ENCODE data around the gene ASPHD1. TPM values are rescaled to one million over a fixed set of nuclear protein-coding genes. Genes with fewer than 3 reads are reported as not detected.

ASPHD1 gene
- total and polyA plus RNA-seq, 2 of the 8 experiments (the other 6 are each of a cell fraction or from before 2014, with no cell fraction given) = 14.5 to 18.6 TPM

GRCh38 chr16:29854520-29855100 is 45.7 kb upstream of the ASPHD1 start (continued):
- TF ChIP-seq SIN3A (conservative IDR thresholded peaks at IDR 0.05 in 1 of 2, IDR thresholded peaks at IDR 0.05 in 1 of 2; ENCODE audit: low read depth in 1 of 2, low read length in 2 of 2) (no peak), CBX5 (IDR thresholded peaks at IDR 0.05; ENCODE audit: low read depth, low read length) (no peak), TBP (IDR thresholded peaks at IDR 0.05; ENCODE audit: low read depth, low read length) (no peak), RXRA (IDR thresholded peaks at IDR 0.05; ENCODE audit: insufficient read depth, low read depth, low read length) (no peak), ATF2 (IDR thresholded peaks at IDR 0.05; ENCODE audit: low read length) (no peak), TAF1 (IDR thresholded peaks at IDR 0.05; ENCODE audit: low read depth, low read length) (no peak)

All from H1 (cell line).